Fibroblast of pulmonary artery (primary cell): ENCODE measurements around the gene CKAP2L.

Experiments
- DNase-seq: peaks from one replicate; pipeline ENCODE4 v3.0.0-alpha.2; 2010; ENCODE audit warnings: low read depth
- H3K4me3 ChIP-seq: replicated peaks from 2 replicates; pipeline ENCODE4 v1.5.1; 2011; ENCODE audit warnings: low read depth, mild to moderate bottlenecking, control low read depth, low read length, moderate library complexity
- CTCF ChIP-seq: IDR thresholded peaks from 2 replicates; pipeline ENCODE4 v1.5.1; 2011; ENCODE audit warnings: mild to moderate bottlenecking, control low read depth, low read length, inconsistent platforms; ENCODE audit errors: missing control alignments

CKAP2L gene

GRCh38 chr2:112724591-112725525 lies 39.6 kb downstream of the CKAP2L start:
- no peak overlapping the region for H3K4me3 ChIP-seq
- DNase-seq, result no peak
- peak; percentile 31 for TF ChIP-seq CTCF

GRCh38 chr2:112723995-112724394 lies 40.4 kb downstream of the CKAP2L start:
- TF ChIP-seq CTCF, result no peak
- no peak for DNase-seq
- H3K4me3 ChIP-seq, result no peak overlapping the region

GRCh38 chr2:112723547-112723940 lies 40.9 kb downstream of the CKAP2L start:
- no peak overlapping the region for H3K4me3 ChIP-seq
- no peak for DNase-seq
- no peak for TF ChIP-seq CTCF

GRCh38 chr2:112722816-112723546 lies 41.4 kb downstream of the CKAP2L start:
- no peak for TF ChIP-seq CTCF
- H3K4me3 ChIP-seq, result no peak overlapping the region
- no peak for DNase-seq

- DNase-seq, result no peak
- TF ChIP-seq CTCF, result no peak
- no peak overlapping the region for H3K4me3 ChIP-seq
Measured at GRCh38 chr2:112721819-112722522, 42.4 kb downstream of the CKAP2L start.

- no peak for DNase-seq
- no peak for TF ChIP-seq CTCF
- no peak within 1 kb of the TSS for H3K4me3 ChIP-seq
Measured at GRCh38 chr2:112720785-112721184, 43.6 kb downstream of the CKAP2L start, which contains the start of gene NT5DC4. Gene NT5DC4, plus strand, starts transcription at chr2:112721020. Its CDS starts 60 bp downstream, at chr2:112721080.
